GM19023 (cell line): ENCODE measurements around the gene TMEM217.
A peak's percentile ranks its signal among the peaks of the same experiment; 100 is the strongest.

Source experiments
- ATAC-seq: cut with Tn5 transposase; IDR thresholded peaks from one replicate; pipeline ENCODE4 v1.9.1; 2021; ENCODE audit warnings: mild to moderate bottlenecking, moderate library complexity; ENCODE audit not compliant: unreplicated experiment

TMEM217 gene

DNA sequence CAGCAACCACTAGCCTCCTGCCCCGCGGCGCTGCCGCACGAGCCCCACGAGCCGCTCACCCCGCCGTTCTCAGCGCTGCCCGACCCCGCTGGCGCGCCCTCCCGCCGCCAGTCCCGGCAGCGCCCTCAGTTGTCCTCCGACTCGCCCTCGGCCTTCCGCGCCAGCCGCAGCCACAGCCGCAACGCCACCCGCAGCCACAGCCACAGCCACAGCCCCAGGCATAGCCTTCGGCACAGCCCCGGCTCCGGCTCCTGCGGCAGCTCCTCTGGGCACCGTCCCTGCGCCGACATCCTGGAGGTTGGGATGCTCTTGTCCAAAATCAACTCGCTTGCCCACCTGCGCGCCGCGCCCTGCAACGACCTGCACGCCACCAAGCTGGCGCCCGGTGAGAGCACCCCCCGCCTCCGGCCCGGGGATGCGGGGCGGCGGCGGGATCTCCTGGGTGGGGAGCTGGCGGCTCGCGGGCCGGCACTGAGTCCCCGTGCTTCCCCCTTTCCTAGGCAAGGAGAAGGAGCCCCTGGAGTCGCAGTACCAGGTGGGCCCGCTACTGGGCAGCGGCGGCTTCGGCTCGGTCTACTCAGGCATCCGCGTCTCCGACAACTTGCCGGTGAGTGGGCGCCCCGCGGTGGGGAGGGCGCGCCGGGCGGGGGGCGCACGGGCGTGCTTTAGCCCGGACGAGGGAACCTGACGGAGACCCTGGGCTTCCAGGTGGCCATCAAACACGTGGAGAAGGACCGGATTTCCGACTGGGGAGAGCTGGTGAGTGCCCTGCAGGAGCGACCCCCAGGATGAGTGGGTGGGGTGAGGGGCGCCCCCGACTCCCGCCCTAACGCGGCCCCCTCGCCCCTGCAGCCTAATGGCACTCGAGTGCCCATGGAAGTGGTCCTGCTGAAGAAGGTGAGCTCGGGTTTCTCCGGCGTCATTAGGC is 87.4 kb downstream of the TMEM217 start:
- ATAC-seq, result peak; percentile 26

DNA sequence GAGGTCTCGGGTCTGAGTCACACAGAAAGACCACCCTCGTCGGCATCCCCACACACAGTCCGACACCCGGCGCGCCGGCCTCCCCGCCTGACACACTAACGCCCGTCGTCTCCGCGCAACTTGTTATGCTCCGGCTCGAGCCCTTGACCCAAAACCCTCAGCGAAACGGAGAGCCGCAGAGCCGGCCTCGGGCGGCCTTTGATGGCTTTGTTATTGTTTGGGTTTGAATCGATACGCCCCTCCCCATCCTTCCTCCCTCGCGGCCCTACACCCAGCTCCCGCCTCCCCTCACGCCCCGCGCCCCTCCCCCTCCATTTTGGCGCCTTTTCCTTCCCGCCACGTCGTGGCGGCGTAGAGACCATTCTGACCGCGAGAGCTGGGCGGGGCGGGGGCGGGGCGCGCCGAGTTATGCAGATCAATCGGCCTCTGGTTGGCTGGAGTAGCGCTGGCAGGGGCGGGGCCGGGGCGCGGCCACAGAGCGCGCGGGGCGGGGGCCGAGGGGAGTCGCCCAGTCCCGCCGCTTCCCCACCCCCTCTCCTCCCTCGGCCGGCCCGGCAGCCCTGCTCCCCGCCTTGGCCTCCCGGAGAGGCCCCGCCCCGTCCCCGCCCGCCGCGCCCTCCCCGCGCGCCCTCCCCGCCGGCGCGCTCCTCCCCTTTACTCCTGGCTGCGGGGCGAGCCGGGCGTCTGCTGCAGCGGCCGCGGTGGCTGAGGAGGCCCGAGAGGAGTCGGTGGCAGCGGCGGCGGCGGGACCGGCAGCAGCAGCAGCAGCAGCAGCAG is 88.3 kb downstream of the TMEM217 start, which contains the start of gene PIM1:
Gene PIM1 (plus strand): TSS at position 657 of the 777 bp plus-strand sequence. CDS start 424 bp downstream, outside the sequence.
- peak; percentile 75 for ATAC-seq

GRCh38 chr6:37168811-37169495 is 89.0 kb downstream of the TMEM217 start:
- ATAC-seq, result no peak

- ATAC-seq, result no peak
Observed at GRCh38 chr6:37168163-37168758, 89.7 kb downstream of the TMEM217 start.

- ATAC-seq, result no peak
Observed at GRCh38 chr6:37162740-37163139, 95.2 kb downstream of the TMEM217 start.
